Transverse colon (tissue), 4 donors: Measurements from ENCODE around the gene WNT9A. TPM values are rescaled to one million over a fixed set of nuclear protein-coding genes. Genes with fewer than 3 reads are reported as not detected.

ENCODE experiments used
- DNase-seq: peaks from one replicate; pipeline ENCODE4 v3.0.0-alpha.2; 2019
- H3K27ac ChIP-seq, 4 donors: fragments of 200-600 bp; sonication (generic); 2 replicates each; pipeline ENCODE4 v1.5.1; 2016 to 2018; ENCODE audit warnings: inconsistent platforms in 4 of 4
- H3K27me3 ChIP-seq: fragments of 200-600 bp; sonication (generic); 2 replicates; pipeline ENCODE4 v1.5.1; 2017; ENCODE audit warnings: inconsistent platforms
- H3K36me3 ChIP-seq, 4 donors: fragments of 200-600 bp; sonication (generic); 2 replicates each; pipeline ENCODE4 v1.5.1; 2017 to 2019; ENCODE audit warnings: inconsistent platforms in 4 of 4
- H3K4me1 ChIP-seq, 4 donors: fragments of 200-600 bp; sonication (generic); 2 replicates each; pipeline ENCODE4 v1.5.1; 2017 to 2020; ENCODE audit warnings: inconsistent platforms in 4 of 4
- H3K4me3 ChIP-seq, 4 donors: fragments of 200-600 bp; sonication (generic); 1 replicate in 1 of 4; 2 replicates in 3 of 4; pipeline versions ENCODE4 v1.5.1 to v1.6.1; 2017 to 2019; ENCODE audit warnings: inconsistent platforms in 4 of 4
- H3K9me3 ChIP-seq, 2 donors: fragments of 200-600 bp; sonication (generic); 2 replicates each; pipeline ENCODE4 v1.5.1; 2017 to 2019; ENCODE audit warnings: inconsistent platforms in 2 of 2
- CTCF ChIP-seq, 5 experiments: fragments of 200-600 bp in 3 of 5; fragments of 450-650 bp in 2 of 5; sonication (generic) in 3 of 5; IDR thresholded peaks; 1 replicate in 2 of 5; 2 replicates in 3 of 5; pipeline ENCODE4 v1.5.1; 2016 to 2017; ENCODE audit warnings: antibody characterized with exemption in 5 of 5, inconsistent platforms in 3 of 5, mild to moderate bottlenecking in 2 of 5, moderate library complexity in 1 of 5
- EP300 ChIP-seq: sonication (generic); formaldehyde crosslinking; IDR thresholded peaks from one replicate; pipeline ENCODE4 v1.6.1; 2017; ENCODE audit warnings: antibody characterized with exemption, low read depth
- POLR2A ChIP-seq: fragments of 450-650 bp; IDR thresholded peaks from one replicate; pipeline ENCODE4 v1.6.1; 2016; ENCODE audit warnings: antibody characterized with exemption, mild to moderate bottlenecking, moderate library complexity
- POLR2AphosphoS5 ChIP-seq, 3 donors: sonication (generic); formaldehyde crosslinking; IDR thresholded peaks; one replicate each; pipeline ENCODE4 v1.6.1; 2016; ENCODE audit warnings: antibody characterized with exemption in 3 of 3
- WGBS, 2 donors: methylation state at CpG; one replicate each; pipeline ENCODE4 v1.1.5; 2018; ENCODE audit warnings: low coverage in 1 of 2; 5-methylcytosine and 5-hydroxymethylcytosine counted together
- in situ Hi-C, 4 donors: fragments of 200-750 bp; cut with MboI; loops; one replicate each; pipeline versions ENCODE4 v1.15.0 to v1.15.1; 2017; ENCODE audit warnings: low sequenced_read_pairs in 3 of 4, low pct_ligation_motif_present in 1 of 4, low pct_unique_long_range_greater_than_20kb in 1 of 4
- intact Hi-C: fragments of 100-400 bp; cut with DNase I; formaldehyde crosslinking; loops from one replicate; pipeline ENCODE4 v1.15.1; 2023; ENCODE audit warnings: low total_unique reads
- total RNA-seq, 4 donors: library from RNA; depleted of rRNA; stranded (reverse); fragments of >200 nt; gene quantifications; one replicate each; pipeline ENCODE4 v1.1.0, GENCODE V29; 2016

Gene WNT9A
- total RNA-seq, 4 donors from 2014 or later = 1.2 to 4.0 (median 1.8) TPM

- no peak for DNase-seq
- in situ Hi-C loops (no loop called here), intact Hi-C loops (no loop called here)
- no peak overlapping the region for H3K27ac ChIP-seq
- no peaks in the 10 kb centered on the region for H3K4me1 ChIP-seq
- H3K27me3 ChIP-seq = no peaks in the 10 kb centered on the region
- H3K4me3 ChIP-seq = no peak overlapping the region
- WGBS, 2 donors = 85% methylated on average over 14 of the region's 14 CpGs; no CpG with 5 or more reads in 1 of the 2 donors
- no peaks in the 10 kb centered on the region for H3K36me3 ChIP-seq
- no peak for TF ChIP-seq POLR2AphosphoS5 (IDR thresholded peaks at IDR 0.05)
- no peak for TF ChIP-seq POLR2A
- TF ChIP-seq CTCF (IDR thresholded peaks at IDR 0.05) = no peak
- no peak for TF ChIP-seq EP300
- H3K9me3 ChIP-seq = no peaks in the 10 kb centered on the region
These were observed 43.0 kb downstream of the WNT9A start for GRCh38 chr1:227904541-227905335.

GRCh38 chr1:227903614-227904501 is 43.9 kb downstream of the WNT9A start:
- Histone ChIP-seq H3K27me3 (no peaks in the 10 kb centered on the region), H3K4me3 (no peak overlapping the region), H3K36me3 (no peaks in the 10 kb centered on the region), H3K27ac (no peak overlapping the region), H3K9me3 (no peaks in the 10 kb centered on the region), H3K4me1 (no peaks in the 10 kb centered on the region)
- in situ Hi-C loops = no loop called here
- TF ChIP-seq POLR2AphosphoS5 (IDR thresholded peaks at IDR 0.05) = no peak
- no peak for TF ChIP-seq CTCF (IDR thresholded peaks at IDR 0.05)
- TF ChIP-seq EP300 = no peak
- TF ChIP-seq POLR2A = no peak
- DNase-seq = no peak
- WGBS, 2 donors = 84 to 100% methylated on average over 1 to 19 of the region's 22 CpGs
- intact Hi-C loops = no loop called here

GRCh38 chr1:227903061-227903521 is 44.6 kb downstream of the WNT9A start:
- Histone ChIP-seq H3K4me3 (no peak overlapping the region), H3K4me1 (no peaks in the 10 kb centered on the region), H3K27ac (no peak overlapping the region), H3K27me3 (no peaks in the 10 kb centered on the region), H3K36me3 (no peaks in the 10 kb centered on the region), H3K9me3 (no peaks in the 10 kb centered on the region)
- DNase-seq = no peak
- in situ Hi-C loops (no loop called here), intact Hi-C loops (no loop called here)
- 83 to 100% methylated on average over 1 to 4 of the region's 9 CpGs for WGBS, 2 donors
- no peak for TF ChIP-seq POLR2AphosphoS5 (IDR thresholded peaks at IDR 0.05)
- no peak for TF ChIP-seq POLR2A
- TF ChIP-seq CTCF (IDR thresholded peaks at IDR 0.05) = no peak
- TF ChIP-seq EP300 = no peak

GRCh38 chr1:227902641-227902990 is 45.1 kb downstream of the WNT9A start:
- TF ChIP-seq POLR2AphosphoS5 (IDR thresholded peaks at IDR 0.05) (no peak), EP300 (no peak), POLR2A (no peak), CTCF (IDR thresholded peaks at IDR 0.05) (no peak)
- H3K4me1 ChIP-seq = no peaks in the 10 kb centered on the region
- 72% methylated on average over 5 of the region's 9 CpGs; no CpG with 5 or more reads in 1 of the 2 donors for WGBS, 2 donors
- DNase-seq = no peak
- no peak overlapping the region for H3K4me3 ChIP-seq
- intact Hi-C loops = no loop called here
- in situ Hi-C loops = no loop called here
- no peak overlapping the region for H3K27ac ChIP-seq
- H3K36me3 ChIP-seq = no peaks in the 10 kb centered on the region
- no peaks in the 10 kb centered on the region for H3K27me3 ChIP-seq
- H3K9me3 ChIP-seq = no peaks in the 10 kb centered on the region
